ENCODE data around the gene SRXN1.

SRXN1 gene

GRCh38 chr20:602111-602970, 50.7 kb downstream of the SRXN1 start:
- DNase-seq = no peak

DNA sequence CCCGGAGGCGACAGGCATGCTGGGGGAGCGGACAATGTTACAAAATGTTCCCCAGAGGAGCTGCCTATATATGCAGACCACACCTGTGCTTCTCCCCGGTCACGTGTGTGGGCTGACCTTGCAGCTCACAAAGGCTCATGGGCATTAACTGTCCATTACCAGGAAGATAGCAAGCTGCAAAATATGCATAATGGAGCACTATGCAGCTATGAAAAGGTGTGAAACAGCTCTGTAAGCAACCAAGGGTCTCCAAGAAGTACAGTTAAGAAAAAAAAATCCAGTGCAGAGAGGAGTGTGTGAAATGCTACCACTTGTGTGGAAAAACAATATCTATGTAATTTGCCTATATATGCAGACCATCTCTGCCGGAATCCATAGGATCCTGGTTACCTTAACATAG, 52.3 kb downstream of the SRXN1 start:
- no peak for DNase-seq

GRCh38 chr20:600141-600540, 52.9 kb downstream of the SRXN1 start:
- DNase-seq = no peak

DNA sequence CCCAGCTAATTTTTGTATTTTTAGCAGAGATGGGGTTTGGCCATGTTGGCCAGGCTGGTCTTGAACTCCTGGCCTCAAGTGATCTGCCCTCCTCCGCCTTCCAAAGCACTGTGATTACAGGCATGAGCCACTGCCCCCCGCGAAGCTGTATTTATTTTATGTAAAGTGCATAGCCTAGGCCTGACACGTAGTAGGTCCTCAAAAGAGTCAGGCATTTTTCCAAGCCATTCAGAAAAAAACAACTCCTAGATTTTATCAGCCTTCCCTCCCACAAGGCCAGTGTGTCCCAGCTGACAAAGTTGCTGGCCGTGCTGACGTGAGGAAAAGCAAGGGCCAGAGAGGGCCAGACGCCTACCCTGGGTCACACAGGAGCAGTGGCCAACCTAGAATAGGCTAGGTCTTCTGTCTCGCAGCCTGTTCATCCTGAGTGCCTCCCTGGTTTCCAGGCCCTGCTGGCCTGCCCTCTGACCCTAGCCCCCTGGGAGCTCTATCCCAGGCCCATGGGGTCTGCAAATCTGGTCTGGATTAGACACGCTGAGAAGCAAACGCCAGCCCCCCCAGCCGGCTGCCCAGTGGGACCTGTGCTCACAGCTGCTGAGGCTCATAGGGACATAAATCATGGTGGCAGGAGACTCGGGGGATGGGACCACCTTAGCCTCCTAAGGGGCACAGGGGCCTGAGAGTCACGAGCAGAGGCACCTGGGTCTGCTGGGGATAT, 54.7 kb downstream of the SRXN1 start:
- no peak for DNase-seq

DNA sequence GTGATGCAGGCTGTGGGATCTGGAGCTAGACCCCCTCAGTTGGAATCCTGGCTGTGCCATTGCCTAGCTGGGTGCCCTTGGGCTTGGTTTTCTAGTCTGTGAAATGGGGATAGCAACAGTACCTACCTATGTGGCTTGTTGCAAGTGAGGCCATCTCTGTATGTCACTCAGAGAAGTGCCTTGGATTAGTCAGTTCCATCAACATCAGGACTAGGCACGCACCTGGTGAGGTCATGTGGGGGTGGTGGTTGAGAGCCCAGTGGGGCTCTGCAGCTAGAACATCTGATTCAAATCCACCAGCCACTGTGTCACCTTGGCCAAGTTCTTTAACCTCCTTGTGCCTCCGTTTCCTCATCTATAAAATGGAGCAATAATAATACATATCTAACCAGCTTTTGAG, 55.4 kb downstream of the SRXN1 start:
- no peak for DNase-seq

Data from stimulated activated CD4-positive, alpha-beta T cell treated with anti-CD3 and anti-CD28 coated beads, Interleukin-4, amount 100 ng/mL, for 1 hour (primary cell).